Bronchial epithelial cell (primary cell): ENCODE measurements around the gene SLC4A8. TPM values are rescaled to one million over a fixed set of nuclear protein-coding genes. Genes with fewer than 3 reads are reported as not detected.
A peak's percentile ranks its signal among the peaks of the same experiment; 100 is the strongest.

Experiments used
- DNase-seq: peaks from one replicate; pipeline ENCODE4 v3.0.0-alpha.2; 2010; ENCODE audit warnings: low read depth
- FAIRE-seq: peaks from 2 replicates; lab custom pipeline; 2011; peaks lifted over from hg19 to GRCh38; lab: Jason Lieb, UNC
- H3K27me3 ChIP-seq: 2 replicates; pipeline ENCODE4 v1.5.1; 2011; ENCODE audit warnings: low read length; ENCODE audit not compliant: control insufficient read depth, insufficient read depth
- H3K36me3 ChIP-seq: 2 replicates; pipeline ENCODE4 v1.5.1; 2011; ENCODE audit warnings: low read length; ENCODE audit not compliant: control insufficient read depth, insufficient read depth
- H3K4me3 ChIP-seq: 2 replicates; pipeline ENCODE4 v1.5.1; 2011; ENCODE audit warnings: mild to moderate bottlenecking, low read depth, low read length, control low read depth
- CTCF ChIP-seq: IDR thresholded peaks from 2 replicates; pipeline ENCODE4 v1.5.1; 2011; ENCODE audit warnings: mild to moderate bottlenecking, moderate library complexity, low read length, control low read depth, inconsistent platforms; ENCODE audit not compliant: insufficient read depth, severe bottlenecking
- total RNA-seq: library from RNA; depleted of rRNA; stranded (reverse); fragments of >200 nt; gene quantifications from 2 replicates; pipeline ENCODE4 v1.2.1, GENCODE V29; 2014

The SLC4A8 gene
- total RNA-seq, 1 donor from 2014 or later, result 0.26 TPM

GRCh38 chr12:51381226-51382079, 43.2 kb upstream of the SLC4A8 start:
- no peak for TF ChIP-seq CTCF
- no peak overlapping the region for H3K4me3 ChIP-seq
- no peak for FAIRE-seq
- H3K27me3 ChIP-seq, result no peaks in the 10 kb centered on the region
- peaks cover 16% of the 10 kb centered on the region for H3K36me3 ChIP-seq
- no peak for DNase-seq

GRCh38 chr12:51382173-51382572, 42.5 kb upstream of the SLC4A8 start:
- FAIRE-seq (no peak), DNase-seq (no peak)
- Histone ChIP-seq H3K27me3 (no peaks in the 10 kb centered on the region), H3K36me3 (peaks cover 14% of the 10 kb centered on the region), H3K4me3 (no peak overlapping the region)
- no peak for TF ChIP-seq CTCF

GRCh38 chr12:51383269-51383905, 41.2 kb upstream of the SLC4A8 start:
- H3K36me3 ChIP-seq, result peaks cover 13% of the 10 kb centered on the region
- DNase-seq (peak; percentile 79), FAIRE-seq (no peak)
- TF ChIP-seq CTCF, result no peak
- no peak overlapping the region for H3K4me3 ChIP-seq
- H3K27me3 ChIP-seq, result no peaks in the 10 kb centered on the region

- Histone ChIP-seq H3K4me3 (no peak overlapping the region), H3K27me3 (no peaks in the 10 kb centered on the region), H3K36me3 (peaks cover 5% of the 10 kb centered on the region)
- TF ChIP-seq CTCF, result no peak
- DNase-seq (peak; percentile 58), FAIRE-seq (no peak)
Measured at GRCh38 chr12:51386351-51386750, 38.3 kb upstream of the SLC4A8 start.

- no peak for TF ChIP-seq CTCF
- Histone ChIP-seq H3K27me3 (no peaks in the 10 kb centered on the region), H3K36me3 (peaks cover under 1% of the 10 kb centered on the region), H3K4me3 (no peak overlapping the region)
- DNase-seq (peak; percentile 79), FAIRE-seq (no peak)
Measured at GRCh38 chr12:51388069-51388799, 36.4 kb upstream of the SLC4A8 start.
